Measurements from ENCODE around the gene SRSF4.
"Not testable (repeated sequence)": the region's sequence is repeated elsewhere in the genome, so short reads cannot be mapped to it uniquely, and the experiment has no call there.

SRSF4 gene

GRCh38 chr1:29181413-29182225, at the start of gene SRSF4:
Gene SRSF4 (minus strand): TSS chr1:29181900. CDS start chr1:29181752, 148 bp downstream.
- H3K4me3 Mint-ChIP-seq: peak within 1 kb of the TSS; percentile 96
- peaks cover 43% of the 10 kb centered on the region for H3K4me1 Mint-ChIP-seq (ENCODE audit: low read depth)
- H3K27me3 Mint-ChIP-seq: no peaks in the 10 kb centered on the region
- no peaks in the 10 kb centered on the region for H3K9me3 Mint-ChIP-seq
- intact Hi-C loops (cut with micrococcal nuclease): loop anchor here (1.0 kb wide), 1 partner anchor 21 kb away; no protein-coding TSS in a partner anchor
- peak within 1 kb of the TSS; percentile 91 for H3K27ac Mint-ChIP-seq
- H3K36me3 Mint-ChIP-seq (ENCODE audit: low read depth): peaks cover 40% of the 10 kb centered on the region

DNA sequence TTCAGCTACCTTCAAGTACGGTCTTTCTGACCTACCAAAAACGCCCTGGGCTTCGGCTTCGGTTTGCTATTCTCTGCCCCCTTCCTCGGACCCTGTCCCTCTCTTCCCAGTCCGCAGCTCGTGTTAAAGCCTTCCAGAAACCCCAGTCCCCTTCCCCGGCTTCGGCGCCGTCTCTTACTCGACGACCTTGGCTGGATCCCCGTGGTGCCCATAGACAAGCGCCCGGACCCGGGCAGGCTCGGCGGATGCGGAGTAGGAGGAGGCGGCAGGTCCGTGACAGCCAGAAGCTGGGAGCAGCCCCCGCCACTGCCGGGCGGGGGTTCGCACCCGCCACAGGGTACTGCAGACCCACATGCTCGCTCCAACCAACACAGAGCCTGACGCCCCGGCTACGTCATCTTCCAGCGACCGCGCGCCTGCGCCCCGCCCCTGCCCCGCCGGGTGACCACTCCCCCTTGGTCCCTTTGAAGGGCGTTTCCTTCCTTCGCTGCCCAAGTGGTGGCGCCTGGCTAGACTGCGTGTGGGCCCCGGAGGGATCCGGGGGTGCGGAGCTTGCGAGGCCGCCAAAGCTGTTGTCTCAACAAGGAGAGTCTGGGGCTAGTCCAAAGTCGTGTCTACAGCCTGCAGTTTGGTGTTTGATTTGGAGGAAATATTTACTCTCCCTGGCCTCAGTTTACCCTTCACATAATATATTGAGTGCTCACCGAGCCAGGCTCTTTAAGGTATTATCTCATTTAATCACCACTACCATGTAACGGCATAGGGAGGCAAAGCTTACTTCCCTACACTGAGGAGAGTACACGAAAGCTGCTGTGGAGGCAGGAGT, 49.1 kb upstream of the SRSF4 start, which contains the start of gene MECR:
Gene MECR, minus strand, starts transcription at position 382 of the 826 bp plus-strand sequence. Its CDS starts 28 bp downstream, at position 354.
- intact Hi-C loops (cut with micrococcal nuclease): loop anchor here (10.0 kb wide), 1 partner anchor 1684 kb away; no protein-coding TSS in a partner anchor

GRCh38 chr1:29230204-29230552, 48.5 kb upstream of the SRSF4 start:
- no peaks in the 10 kb centered on the region for H3K9me3 Mint-ChIP-seq
- H3K27me3 Mint-ChIP-seq: peaks cover 15% of the 10 kb centered on the region
- peak overlapping the region; percentile 88 for H3K4me3 Mint-ChIP-seq
- peaks cover 6% of the 10 kb centered on the region for H3K36me3 Mint-ChIP-seq (ENCODE audit: low read depth)
- peak overlapping the region; percentile 89 for H3K27ac Mint-ChIP-seq
- H3K4me1 Mint-ChIP-seq (ENCODE audit: low read depth): peaks cover 11% of the 10 kb centered on the region
- intact Hi-C loops (cut with micrococcal nuclease): loop anchor here (10.0 kb wide), 1 partner anchor 1685 kb away; no protein-coding TSS in a partner anchor

More for the DNA sequence above, 49.1 kb upstream of the SRSF4 start, which contains the start of gene MECR:
- Mint-ChIP-seq H3K27me3 (peaks cover 18% of the 10 kb centered on the region), H3K4me1 (ENCODE audit: low read depth) (peaks cover 11% of the 10 kb centered on the region), H3K27ac (peak within 1 kb of the TSS; percentile 89), H3K4me3 (peak within 1 kb of the TSS; percentile 88), H3K36me3 (ENCODE audit: low read depth) (peaks cover 6% of the 10 kb centered on the region), H3K9me3 (no peaks in the 10 kb centered on the region)

GRCh38 chr1:29227511-29227910, 45.8 kb upstream of the SRSF4 start:
- Mint-ChIP-seq H3K27ac (no peak overlapping the region), H3K4me3 (no peak overlapping the region), H3K36me3 (ENCODE audit: low read depth) (peaks cover 12% of the 10 kb centered on the region)

DNA sequence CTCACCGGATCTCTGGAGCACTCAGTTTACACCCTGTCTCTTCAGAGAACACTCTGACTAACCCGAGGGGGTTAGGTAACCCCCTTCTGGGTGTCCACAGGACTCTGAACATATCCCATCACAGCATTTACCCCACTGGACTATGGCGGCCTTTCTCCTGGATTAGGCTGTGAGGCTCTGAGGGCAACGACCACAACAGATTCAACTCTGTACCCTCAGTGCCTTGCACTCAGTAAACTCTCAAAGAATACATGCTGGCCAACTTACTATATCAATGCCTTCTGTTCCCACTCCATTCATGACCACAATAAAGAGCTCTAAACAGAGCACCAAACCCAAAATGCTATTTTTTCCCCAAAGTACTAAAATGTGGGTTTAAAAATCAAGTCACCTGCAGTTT, 43.7 kb upstream of the SRSF4 start:
- peaks cover 5% of the 10 kb centered on the region for H3K4me1 Mint-ChIP-seq (ENCODE audit: low read depth)
- H3K36me3 Mint-ChIP-seq (ENCODE audit: low read depth): peaks cover 24% of the 10 kb centered on the region
- H3K4me3 Mint-ChIP-seq: no peak overlapping the region
- H3K9me3 Mint-ChIP-seq: no peaks in the 10 kb centered on the region
- H3K27me3 Mint-ChIP-seq: no peaks in the 10 kb centered on the region
- intact Hi-C loops (cut with micrococcal nuclease): no loop called here
- H3K27ac Mint-ChIP-seq: no peak overlapping the region

More at GRCh38 chr1:29227511-29227910, 45.8 kb upstream of the SRSF4 start:
- intact Hi-C loops (cut with micrococcal nuclease): no loop called here
- no peaks in the 10 kb centered on the region for H3K9me3 Mint-ChIP-seq
- peaks cover 11% of the 10 kb centered on the region for H3K4me1 Mint-ChIP-seq (ENCODE audit: low read depth)
- no peaks in the 10 kb centered on the region for H3K27me3 Mint-ChIP-seq

DNA sequence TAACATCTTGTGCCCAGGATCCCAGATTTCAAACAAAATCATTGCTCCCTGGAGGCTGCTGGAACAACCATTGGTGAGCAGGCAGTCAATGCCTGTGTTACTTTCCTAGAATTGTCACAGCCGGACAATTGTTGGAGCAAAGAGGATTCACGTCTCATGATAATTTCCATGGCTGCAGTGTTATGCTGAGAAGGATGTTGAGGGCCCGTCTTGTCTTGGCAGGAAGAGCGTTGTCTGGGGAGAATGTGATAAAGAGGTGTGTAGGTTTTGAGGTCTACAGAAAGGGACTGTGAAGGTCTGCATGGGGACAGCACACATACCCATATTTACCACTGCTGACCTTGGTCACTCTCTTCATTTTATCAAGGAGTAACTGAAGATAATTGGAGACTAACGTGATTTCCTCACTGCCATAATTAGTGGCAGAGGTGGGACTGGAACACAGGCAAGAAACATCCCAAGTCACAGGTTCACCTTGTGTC, 42.7 kb upstream of the SRSF4 start:
- Mint-ChIP-seq H3K4me3 (no peak overlapping the region), H3K4me1 (ENCODE audit: low read depth) (peaks cover 5% of the 10 kb centered on the region), H3K9me3 (no peaks in the 10 kb centered on the region), H3K27me3 (no peaks in the 10 kb centered on the region), H3K36me3 (ENCODE audit: low read depth) (peaks cover 32% of the 10 kb centered on the region), H3K27ac (no peak overlapping the region)
- intact Hi-C loops (cut with micrococcal nuclease): no loop called here

DNA sequence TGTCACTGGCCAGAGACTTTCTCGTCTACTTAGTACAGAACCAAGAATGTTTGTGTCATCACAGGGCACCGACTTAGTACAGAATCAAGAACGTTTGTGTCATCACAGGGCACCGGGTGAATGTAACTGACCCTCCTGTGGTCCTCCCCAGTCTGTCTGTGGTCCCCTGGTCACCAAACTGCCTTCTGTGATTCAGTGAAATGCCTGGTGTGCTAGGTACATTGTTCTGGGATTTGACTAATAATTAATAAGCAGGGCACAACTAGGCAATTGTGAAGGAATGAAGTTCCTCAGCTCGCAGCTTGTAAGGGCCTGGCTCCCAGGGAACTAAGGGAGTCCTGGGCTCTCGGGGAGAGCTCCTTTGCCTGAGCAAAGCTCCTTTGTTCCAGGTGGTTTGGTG, 41.8 kb upstream of the SRSF4 start:
- H3K9me3 Mint-ChIP-seq: no peaks in the 10 kb centered on the region
- no peak overlapping the region for H3K4me3 Mint-ChIP-seq
- intact Hi-C loops (cut with micrococcal nuclease): no loop called here
- H3K4me1 Mint-ChIP-seq (ENCODE audit: low read depth): no peaks in the 10 kb centered on the region
- H3K36me3 Mint-ChIP-seq (ENCODE audit: low read depth): peaks cover 35% of the 10 kb centered on the region
- H3K27me3 Mint-ChIP-seq: no peaks in the 10 kb centered on the region
- no peak overlapping the region for H3K27ac Mint-ChIP-seq

DNA sequence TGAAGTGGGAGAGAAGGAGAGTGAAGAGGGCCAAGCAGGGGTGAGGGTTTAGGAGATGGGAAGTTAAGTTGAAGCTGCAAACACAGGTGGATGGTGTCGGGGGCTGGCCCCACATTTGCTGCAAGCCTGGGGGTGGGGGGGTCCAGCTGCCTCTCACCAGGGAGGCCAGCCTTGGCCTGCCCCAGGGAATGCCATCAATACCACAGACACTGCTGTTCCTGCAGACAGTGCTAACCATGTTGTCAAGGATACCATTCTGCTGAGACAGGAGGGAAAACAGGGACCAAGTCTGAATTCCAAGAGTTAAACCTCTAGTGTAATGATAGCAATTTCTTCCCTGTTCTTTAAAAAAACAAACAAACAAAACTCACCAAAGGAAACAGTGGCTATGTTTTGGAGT, 41.0 kb upstream of the SRSF4 start:
- H3K4me1 Mint-ChIP-seq (ENCODE audit: low read depth): no peaks in the 10 kb centered on the region
- intact Hi-C loops (cut with micrococcal nuclease): no loop called here
- no peaks in the 10 kb centered on the region for H3K9me3 Mint-ChIP-seq
- H3K4me3 Mint-ChIP-seq: no peak overlapping the region
- peaks cover 35% of the 10 kb centered on the region for H3K36me3 Mint-ChIP-seq (ENCODE audit: low read depth)
- H3K27ac Mint-ChIP-seq: no peak overlapping the region
- H3K27me3 Mint-ChIP-seq: no peaks in the 10 kb centered on the region

GRCh38 chr1:29222260-29222659, 40.6 kb upstream of the SRSF4 start:
- H3K9me3 Mint-ChIP-seq; H3K27me3 Mint-ChIP-seq; H3K4me3 Mint-ChIP-seq; H3K4me1 Mint-ChIP-seq (ENCODE audit: low read depth); intact Hi-C loops (cut with micrococcal nuclease); H3K27ac Mint-ChIP-seq: not testable (repeated sequence)
- peaks cover 35% of the 10 kb centered on the region for H3K36me3 Mint-ChIP-seq (ENCODE audit: low read depth)

- peaks cover 35% of the 10 kb centered on the region for H3K36me3 Mint-ChIP-seq (ENCODE audit: low read depth)
- no peaks in the 10 kb centered on the region for H3K4me1 Mint-ChIP-seq (ENCODE audit: low read depth)
- no peak overlapping the region for H3K4me3 Mint-ChIP-seq
- no peaks in the 10 kb centered on the region for H3K9me3 Mint-ChIP-seq
- no peaks in the 10 kb centered on the region for H3K27me3 Mint-ChIP-seq
- H3K27ac Mint-ChIP-seq: no peak overlapping the region
- intact Hi-C loops (cut with micrococcal nuclease): no loop called here
Measured at GRCh38 chr1:29221296-29221695, 39.6 kb upstream of the SRSF4 start.

- Mint-ChIP-seq H3K36me3 (ENCODE audit: low read depth) (peaks cover 62% of the 10 kb centered on the region), H3K27ac (no peak overlapping the region), H3K27me3 (no peaks in the 10 kb centered on the region), H3K4me1 (ENCODE audit: low read depth) (no peaks in the 10 kb centered on the region), H3K9me3 (no peaks in the 10 kb centered on the region), H3K4me3 (no peak overlapping the region)
- intact Hi-C loops (cut with micrococcal nuclease): no loop called here
Measured at GRCh38 chr1:29218223-29218622, 36.5 kb upstream of the SRSF4 start.

- Mint-ChIP-seq H3K9me3 (no peaks in the 10 kb centered on the region), H3K4me1 (ENCODE audit: low read depth) (no peaks in the 10 kb centered on the region), H3K27ac (no peak overlapping the region), H3K27me3 (no peaks in the 10 kb centered on the region), H3K36me3 (ENCODE audit: low read depth) (peaks cover 63% of the 10 kb centered on the region), H3K4me3 (no peak overlapping the region)
- intact Hi-C loops (cut with micrococcal nuclease): no loop called here
Measured at GRCh38 chr1:29217633-29218032, 35.9 kb upstream of the SRSF4 start.

DNA sequence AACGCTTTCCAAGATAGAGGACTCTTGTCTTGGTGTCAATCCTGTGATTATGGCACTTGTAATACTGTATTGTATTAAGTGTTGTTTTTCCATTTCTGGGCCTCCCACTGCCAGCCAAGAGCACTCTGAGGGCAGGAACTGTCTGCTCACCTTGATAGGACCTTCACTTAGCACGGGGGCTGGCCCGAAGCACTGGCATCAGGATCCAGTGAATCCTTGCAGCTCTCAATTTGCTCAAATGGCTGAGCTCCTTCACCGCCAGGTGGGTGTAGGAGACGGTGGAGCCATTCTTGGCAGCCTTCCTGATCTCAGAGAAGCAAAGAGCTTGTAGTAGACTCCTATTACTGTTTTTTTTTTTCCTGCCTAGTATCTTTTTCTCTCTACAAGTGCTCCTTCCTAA, 31.4 kb upstream of the SRSF4 start:
- intact Hi-C loops (cut with micrococcal nuclease): no loop called here
- H3K4me3 Mint-ChIP-seq: no peak overlapping the region
- H3K27ac Mint-ChIP-seq: no peak overlapping the region
- H3K9me3 Mint-ChIP-seq: no peaks in the 10 kb centered on the region
- no peaks in the 10 kb centered on the region for H3K27me3 Mint-ChIP-seq
- no peaks in the 10 kb centered on the region for H3K4me1 Mint-ChIP-seq (ENCODE audit: low read depth)
- H3K36me3 Mint-ChIP-seq (ENCODE audit: low read depth): peaks cover 57% of the 10 kb centered on the region
